Neural cell (in vitro differentiated cells): Measurements from ENCODE around the gene ARMC9.

ENCODE experiments used
- EP300 ChIP-seq: fragments of 450-650 bp; conservative IDR thresholded peaks from 2 replicates; pipeline ENCODE4 v1.6.1; 2014; ENCODE audit warnings: antibody characterized with exemption, mild to moderate bottlenecking, moderate library complexity; ENCODE audit not compliant: poor library complexity, severe bottlenecking
- EZH2 ChIP-seq: fragments of 200-600, 300-800 bp; shearing (Covaris generic), sonication (generic); IDR thresholded peaks from 2 replicates; pipeline ENCODE4 v1.6.1; 2014; ENCODE audit warnings: antibody characterized with exemption, low read length, borderline replicate concordance, mild to moderate bottlenecking; ENCODE audit not compliant: insufficient read depth, poor library complexity, severe bottlenecking
- MXI1 ChIP-seq: fragments of 450-650 bp; conservative IDR thresholded peaks from 2 replicates; pipeline ENCODE4 v1.6.1; 2014; ENCODE audit warnings: antibody characterized with exemption, mild to moderate bottlenecking; ENCODE audit not compliant: poor library complexity, severe bottlenecking
- SMC3 ChIP-seq: fragments of 450-650 bp; conservative IDR thresholded peaks from 2 replicates; pipeline ENCODE4 v1.6.1; 2014; ENCODE audit warnings: antibody characterized with exemption, mild to moderate bottlenecking, moderate library complexity; ENCODE audit not compliant: poor library complexity
- TAF1 ChIP-seq: IDR thresholded peaks from 2 replicates; pipeline ENCODE4 v1.6.1; 2012; ENCODE audit warnings: low read depth
- TF ChIP-seq, protein P1 (sequence below): fragments of 450-650 bp; IDR thresholded peaks from 2 replicates; pipeline ENCODE4 v1.5.1; 2014; ENCODE audit warnings: antibody characterized with exemption, mild to moderate bottlenecking, moderate library complexity; ENCODE audit not compliant: poor library complexity, severe bottlenecking
- TF ChIP-seq, protein P2 (sequence below): IDR thresholded peaks from 2 replicates; pipeline ENCODE4 v1.6.1; 2012; ENCODE audit warnings: borderline replicate concordance

DNA sequence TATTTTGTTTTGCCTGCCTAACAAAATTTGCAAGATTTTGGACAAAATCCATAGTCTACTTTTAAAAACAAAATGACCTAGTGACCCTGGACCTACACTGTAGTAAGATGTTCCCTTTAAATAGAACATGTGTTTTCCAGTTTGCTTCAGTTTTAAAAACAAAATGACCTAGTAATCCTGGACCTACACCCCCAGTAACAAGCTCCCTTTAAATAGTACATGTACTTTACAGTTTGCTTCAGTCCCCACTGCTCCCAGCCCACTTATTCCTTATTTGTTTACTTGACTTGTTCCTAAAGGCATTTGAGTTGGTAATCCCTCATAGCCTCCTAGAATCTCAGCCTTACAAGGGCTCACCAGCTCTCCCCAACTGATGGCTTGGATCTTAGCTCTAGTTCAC lies 39.1 kb upstream of the ARMC9 start:
- TF ChIP-seq, protein P1, sequence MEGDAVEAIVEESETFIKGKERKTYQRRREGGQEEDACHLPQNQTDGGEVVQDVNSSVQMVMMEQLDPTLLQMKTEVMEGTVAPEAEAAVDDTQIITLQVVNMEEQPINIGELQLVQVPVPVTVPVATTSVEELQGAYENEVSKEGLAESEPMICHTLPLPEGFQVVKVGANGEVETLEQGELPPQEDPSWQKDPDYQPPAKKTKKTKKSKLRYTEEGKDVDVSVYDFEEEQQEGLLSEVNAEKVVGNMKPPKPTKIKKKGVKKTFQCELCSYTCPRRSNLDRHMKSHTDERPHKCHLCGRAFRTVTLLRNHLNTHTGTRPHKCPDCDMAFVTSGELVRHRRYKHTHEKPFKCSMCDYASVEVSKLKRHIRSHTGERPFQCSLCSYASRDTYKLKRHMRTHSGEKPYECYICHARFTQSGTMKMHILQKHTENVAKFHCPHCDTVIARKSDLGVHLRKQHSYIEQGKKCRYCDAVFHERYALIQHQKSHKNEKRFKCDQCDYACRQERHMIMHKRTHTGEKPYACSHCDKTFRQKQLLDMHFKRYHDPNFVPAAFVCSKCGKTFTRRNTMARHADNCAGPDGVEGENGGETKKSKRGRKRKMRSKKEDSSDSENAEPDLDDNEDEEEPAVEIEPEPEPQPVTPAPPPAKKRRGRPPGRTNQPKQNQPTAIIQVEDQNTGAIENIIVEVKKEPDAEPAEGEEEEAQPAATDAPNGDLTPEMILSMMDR: no peak
- TF ChIP-seq TAF1 (no peak), EP300 (no peak), SMC3 (no peak), MXI1 (no peak), EZH2 (no peak)
- TF ChIP-seq, protein P2, sequence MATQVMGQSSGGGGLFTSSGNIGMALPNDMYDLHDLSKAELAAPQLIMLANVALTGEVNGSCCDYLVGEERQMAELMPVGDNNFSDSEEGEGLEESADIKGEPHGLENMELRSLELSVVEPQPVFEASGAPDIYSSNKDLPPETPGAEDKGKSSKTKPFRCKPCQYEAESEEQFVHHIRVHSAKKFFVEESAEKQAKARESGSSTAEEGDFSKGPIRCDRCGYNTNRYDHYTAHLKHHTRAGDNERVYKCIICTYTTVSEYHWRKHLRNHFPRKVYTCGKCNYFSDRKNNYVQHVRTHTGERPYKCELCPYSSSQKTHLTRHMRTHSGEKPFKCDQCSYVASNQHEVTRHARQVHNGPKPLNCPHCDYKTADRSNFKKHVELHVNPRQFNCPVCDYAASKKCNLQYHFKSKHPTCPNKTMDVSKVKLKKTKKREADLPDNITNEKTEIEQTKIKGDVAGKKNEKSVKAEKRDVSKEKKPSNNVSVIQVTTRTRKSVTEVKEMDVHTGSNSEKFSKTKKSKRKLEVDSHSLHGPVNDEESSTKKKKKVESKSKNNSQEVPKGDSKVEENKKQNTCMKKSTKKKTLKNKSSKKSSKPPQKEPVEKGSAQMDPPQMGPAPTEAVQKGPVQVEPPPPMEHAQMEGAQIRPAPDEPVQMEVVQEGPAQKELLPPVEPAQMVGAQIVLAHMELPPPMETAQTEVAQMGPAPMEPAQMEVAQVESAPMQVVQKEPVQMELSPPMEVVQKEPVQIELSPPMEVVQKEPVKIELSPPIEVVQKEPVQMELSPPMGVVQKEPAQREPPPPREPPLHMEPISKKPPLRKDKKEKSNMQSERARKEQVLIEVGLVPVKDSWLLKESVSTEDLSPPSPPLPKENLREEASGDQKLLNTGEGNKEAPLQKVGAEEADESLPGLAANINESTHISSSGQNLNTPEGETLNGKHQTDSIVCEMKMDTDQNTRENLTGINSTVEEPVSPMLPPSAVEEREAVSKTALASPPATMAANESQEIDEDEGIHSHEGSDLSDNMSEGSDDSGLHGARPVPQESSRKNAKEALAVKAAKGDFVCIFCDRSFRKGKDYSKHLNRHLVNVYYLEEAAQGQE: no peak
